HG03139 (cell line): ENCODE measurements around the gene KIAA1217.

ENCODE experiments used
- ATAC-seq: cut with Tn5 transposase; IDR thresholded peaks from one replicate; pipeline ENCODE4 v1.9.1; 2021; ENCODE audit not compliant: unreplicated experiment

The KIAA1217 gene

GRCh38 chr10:24207341-24207740 lies 1.6 kb upstream of the KIAA1217 start:
- ATAC-seq, result no peak

GRCh38 chr10:24207781-24208611 lies 942 bp upstream of the KIAA1217 start:
- ATAC-seq, result no peak

- peak; percentile 32 for ATAC-seq
Observed at GRCh38 chr10:24209432-24209771, 464 bp downstream of the KIAA1217 start.

- ATAC-seq, result peak; percentile 57
Observed at GRCh38 chr10:24209946-24210491, 1.1 kb downstream of the KIAA1217 start.

- no peak for ATAC-seq
Observed at GRCh38 chr10:24210501-24210900, 1.6 kb downstream of the KIAA1217 start.

GRCh38 chr10:24213266-24213665 lies 4.3 kb downstream of the KIAA1217 start:
- ATAC-seq, result no peak

GRCh38 chr10:24213881-24214280 lies 4.9 kb downstream of the KIAA1217 start:
- no peak for ATAC-seq

- no peak for ATAC-seq
Observed at GRCh38 chr10:24214762-24215161, 5.8 kb downstream of the KIAA1217 start.

GRCh38 chr10:24215196-24215595 lies 6.3 kb downstream of the KIAA1217 start:
- no peak for ATAC-seq

GRCh38 chr10:24215603-24216002 lies 6.7 kb downstream of the KIAA1217 start:
- ATAC-seq, result no peak

- ATAC-seq, result no peak
Observed at GRCh38 chr10:24219963-24220362, 11.0 kb downstream of the KIAA1217 start.

GRCh38 chr10:24223341-24223740 lies 14.4 kb downstream of the KIAA1217 start:
- no peak for ATAC-seq

- no peak for ATAC-seq
Observed at GRCh38 chr10:24223953-24224352, 15.0 kb downstream of the KIAA1217 start.

GRCh38 chr10:24228642-24229041 lies 19.7 kb downstream of the KIAA1217 start:
- ATAC-seq, result no peak

- no peak for ATAC-seq
Observed at GRCh38 chr10:24229909-24230308, 21.0 kb downstream of the KIAA1217 start.

- ATAC-seq, result no peak
Observed at GRCh38 chr10:24231200-24231599, 22.3 kb downstream of the KIAA1217 start.

- no peak for ATAC-seq
Observed at GRCh38 chr10:24234784-24235183, 25.8 kb downstream of the KIAA1217 start.

GRCh38 chr10:24235471-24235870 lies 26.5 kb downstream of the KIAA1217 start:
- no peak for ATAC-seq

- ATAC-seq, result no peak
Observed at GRCh38 chr10:24237801-24238395, 29.0 kb downstream of the KIAA1217 start.

GRCh38 chr10:24238519-24239247 lies 29.7 kb downstream of the KIAA1217 start:
- no peak for ATAC-seq

GRCh38 chr10:24239289-24240040 lies 30.5 kb downstream of the KIAA1217 start:
- no peak for ATAC-seq
